Dermis blood vessel endothelial cell (primary cell): ENCODE data around the gene COMT. TPM values are rescaled to one million over a fixed set of nuclear protein-coding genes. Genes with fewer than 3 reads are reported as not detected.
A peak's percentile ranks its signal among the peaks of the same experiment; 100 is the strongest.
"Not testable (repeated sequence)": the region's sequence is repeated elsewhere in the genome, so short reads cannot be mapped to it uniquely, and the experiment has no call there.

Experiments used
- DNase-seq: peaks from one replicate; pipeline ENCODE4 v3.0.0; 2010
- total RNA-seq: library from RNA; depleted of rRNA; stranded (reverse); fragments of >200 nt; gene quantifications from 2 replicates; pipeline ENCODE4 v1.2.3, GENCODE V29; 2014

Gene COMT
- total RNA-seq, 1 donor from 2014 or later = 616 TPM

DNA sequence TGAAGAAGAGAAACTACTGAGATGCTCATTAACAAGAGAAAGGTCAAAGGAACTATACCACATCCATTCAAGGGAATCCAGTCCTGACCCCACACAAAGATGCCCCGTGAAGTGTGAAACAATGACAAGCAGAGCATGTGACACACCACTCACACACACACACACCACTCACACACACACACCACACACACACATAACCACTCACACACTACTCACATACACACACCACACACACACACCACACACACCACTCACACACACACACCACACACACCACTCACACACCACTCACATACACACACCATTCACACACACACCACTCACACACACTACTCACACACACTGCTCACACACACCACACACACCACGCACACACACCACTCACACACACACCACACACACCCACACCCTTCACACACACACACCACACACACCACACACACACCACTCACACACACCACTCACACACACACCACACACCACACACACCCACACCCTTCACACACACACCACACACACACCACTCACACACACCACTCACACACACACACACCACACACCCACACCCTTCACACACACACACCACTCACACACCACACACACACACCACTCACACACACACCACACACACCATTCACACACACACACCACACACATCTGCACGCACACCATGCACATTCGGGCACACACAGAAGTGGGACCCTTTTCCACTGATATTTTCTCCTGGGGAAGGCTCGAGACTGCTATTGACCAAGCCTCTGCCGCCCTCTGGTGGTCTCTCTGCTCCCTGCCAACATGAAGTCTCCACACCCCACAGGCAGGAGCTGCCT lies 32.0 kb upstream of the COMT start:
- DNase-seq = peak; percentile 91

DNA sequence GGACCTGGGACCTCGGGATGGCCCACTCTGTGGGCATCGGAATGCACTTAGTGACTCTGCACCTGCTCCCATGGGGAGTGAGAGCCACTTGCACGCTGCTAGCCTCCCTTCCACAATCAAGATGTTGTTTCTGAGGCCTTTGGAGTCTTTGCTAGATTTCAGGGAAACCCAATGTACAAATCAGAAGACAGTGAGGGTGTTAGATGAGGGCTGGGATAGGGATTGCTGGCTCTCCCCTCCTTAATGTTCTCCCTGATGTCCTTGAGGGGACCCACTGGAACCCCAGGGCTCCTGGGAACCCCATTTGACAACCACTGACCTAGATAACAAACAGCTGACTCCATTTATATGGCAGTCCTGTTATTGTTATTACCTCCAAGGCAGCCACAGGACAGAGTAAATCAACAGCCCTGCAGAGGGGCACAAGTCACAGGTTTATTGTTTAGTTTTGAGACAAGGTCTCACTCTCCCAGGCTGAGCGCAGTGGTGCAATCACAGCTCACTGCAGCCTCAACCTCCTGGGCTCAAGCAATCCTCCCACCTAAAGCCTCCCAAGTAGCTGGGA lies 31.3 kb upstream of the COMT start:
- DNase-seq = no peak

DNA sequence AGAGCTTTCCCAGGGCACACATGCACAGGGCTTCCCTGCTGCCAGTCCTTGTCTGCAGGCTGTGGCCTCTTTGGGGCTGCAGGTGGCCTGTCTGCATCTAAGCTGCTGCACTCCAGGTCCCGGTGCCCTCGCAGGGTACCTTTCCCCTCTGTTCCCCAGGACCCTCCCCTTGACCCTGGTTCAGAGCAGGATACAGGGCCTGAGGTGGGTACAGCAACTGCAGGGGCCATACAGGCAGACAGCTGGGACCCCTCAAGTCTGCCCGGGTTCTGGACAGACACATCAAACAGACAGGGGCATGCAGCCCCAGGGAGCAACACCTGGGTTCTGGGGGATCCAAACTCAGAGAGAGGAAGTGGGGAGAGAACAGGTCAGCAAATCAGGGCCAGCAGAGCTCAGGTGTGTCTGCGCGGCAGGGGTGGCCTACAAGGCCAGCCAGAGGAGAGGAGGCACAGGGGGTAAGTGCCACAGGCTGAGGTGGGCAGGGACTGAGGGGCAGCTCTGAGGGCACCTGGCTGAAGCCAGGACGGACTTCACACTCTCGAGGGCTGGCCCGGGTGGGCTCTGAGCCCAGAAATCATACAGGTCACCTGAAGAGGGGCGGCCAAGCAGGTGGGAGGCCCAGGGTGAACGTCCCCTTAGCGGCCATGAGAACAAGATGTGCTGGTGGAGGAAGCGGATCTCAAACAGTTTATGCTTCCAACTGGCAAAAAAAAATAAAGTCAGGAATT lies 29.9 kb upstream of the COMT start:
- DNase-seq = no peak

DNA sequence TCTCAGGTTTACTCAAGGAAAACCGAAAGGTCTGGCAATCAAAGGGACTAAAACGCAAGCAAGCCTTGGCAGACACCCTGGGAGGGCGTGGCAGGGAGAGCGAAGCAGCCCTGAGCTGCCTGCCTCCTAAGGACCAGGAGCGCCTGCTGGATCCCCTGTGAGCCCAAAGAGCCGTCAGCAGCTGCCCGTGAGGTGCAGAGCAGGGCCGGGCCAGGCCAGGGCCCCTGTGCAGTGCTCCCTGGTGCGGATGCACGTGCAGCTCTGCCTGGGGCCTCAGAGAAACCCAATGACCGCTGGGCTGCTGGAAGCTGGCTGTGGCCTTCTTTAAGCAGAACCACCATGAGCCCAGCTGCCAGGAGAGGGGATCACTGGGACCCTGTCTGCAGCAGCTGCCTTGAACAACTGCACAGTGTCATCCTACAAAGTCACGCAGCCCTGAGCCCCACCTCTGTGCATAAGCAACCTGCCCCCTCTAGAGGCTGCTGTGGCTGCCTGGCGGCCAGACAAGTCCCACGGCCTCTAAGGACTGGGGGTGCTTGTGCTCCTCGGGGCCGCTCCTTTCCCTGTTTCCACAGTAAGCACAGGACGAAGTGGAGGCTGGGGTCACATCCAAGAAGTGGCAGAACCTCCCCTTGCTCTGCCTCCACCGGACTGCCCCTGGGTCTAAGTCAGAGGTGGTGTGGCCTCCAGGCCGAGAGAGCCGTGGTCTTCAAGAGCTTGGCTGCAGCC lies 29.1 kb upstream of the COMT start:
- DNase-seq = no peak

DNA sequence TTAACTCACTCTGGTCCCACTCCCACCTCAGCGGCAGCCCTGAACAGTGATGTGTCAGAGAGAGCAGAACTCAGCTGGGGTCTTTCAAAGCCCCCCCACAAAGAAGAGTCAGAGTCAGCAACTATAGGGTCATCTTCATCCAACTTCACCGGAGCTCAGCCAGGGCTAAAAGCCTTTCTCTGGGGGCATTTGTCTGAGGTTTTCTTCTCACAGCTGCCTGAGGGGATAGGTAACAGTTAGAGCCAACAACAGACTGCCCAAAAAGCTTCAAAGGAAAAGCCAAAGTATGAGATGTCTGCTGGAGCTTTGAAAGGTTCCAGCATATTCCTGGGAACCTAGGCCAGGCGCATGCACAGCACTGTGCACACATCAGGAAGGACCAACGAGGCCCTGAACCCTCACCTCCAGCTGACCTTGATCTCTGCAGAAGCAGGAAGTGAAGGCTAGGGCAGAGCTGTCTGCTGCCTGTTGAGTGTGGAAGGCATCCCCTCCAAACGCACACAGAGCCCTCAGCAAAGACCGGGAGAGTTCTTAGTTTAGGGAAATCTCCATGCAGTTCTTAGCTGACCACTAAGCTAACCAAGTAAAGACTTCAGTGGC lies 28.1 kb upstream of the COMT start:
- no peak for DNase-seq

DNA sequence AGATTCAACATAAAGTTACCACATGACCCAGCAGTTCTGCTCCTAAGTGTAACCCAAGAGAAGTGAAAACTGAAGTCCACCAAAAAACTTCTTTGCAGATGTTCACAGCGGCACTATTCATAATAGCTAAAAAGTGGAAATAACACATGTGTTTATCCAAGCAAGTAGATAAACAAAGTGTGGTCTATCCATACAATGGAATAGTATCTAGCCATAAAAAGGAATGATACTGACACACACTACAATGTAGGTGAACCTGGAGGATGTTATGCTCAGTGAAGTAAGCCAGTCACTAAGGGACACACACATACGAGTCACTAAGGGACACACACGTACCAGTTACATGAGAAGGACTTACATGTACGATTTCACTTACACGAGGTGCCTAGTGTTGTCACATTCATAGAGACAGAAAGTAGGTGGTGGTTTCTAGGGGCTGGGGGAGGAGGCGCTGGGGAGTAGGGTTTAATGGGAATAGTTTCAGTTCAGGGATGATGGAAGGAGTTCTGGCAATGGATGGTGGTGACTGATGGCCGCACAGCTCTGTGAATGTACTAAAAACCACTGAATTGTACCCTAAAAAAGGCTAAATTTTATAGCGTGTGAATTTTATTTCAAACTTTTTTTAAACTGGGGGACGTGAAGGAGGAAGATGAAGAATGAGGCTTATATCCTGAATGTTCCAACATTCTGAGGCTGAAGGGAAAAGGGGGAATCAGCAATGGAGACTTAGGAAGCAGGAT lies 27.2 kb upstream of the COMT start:
- DNase-seq = no peak

DNA sequence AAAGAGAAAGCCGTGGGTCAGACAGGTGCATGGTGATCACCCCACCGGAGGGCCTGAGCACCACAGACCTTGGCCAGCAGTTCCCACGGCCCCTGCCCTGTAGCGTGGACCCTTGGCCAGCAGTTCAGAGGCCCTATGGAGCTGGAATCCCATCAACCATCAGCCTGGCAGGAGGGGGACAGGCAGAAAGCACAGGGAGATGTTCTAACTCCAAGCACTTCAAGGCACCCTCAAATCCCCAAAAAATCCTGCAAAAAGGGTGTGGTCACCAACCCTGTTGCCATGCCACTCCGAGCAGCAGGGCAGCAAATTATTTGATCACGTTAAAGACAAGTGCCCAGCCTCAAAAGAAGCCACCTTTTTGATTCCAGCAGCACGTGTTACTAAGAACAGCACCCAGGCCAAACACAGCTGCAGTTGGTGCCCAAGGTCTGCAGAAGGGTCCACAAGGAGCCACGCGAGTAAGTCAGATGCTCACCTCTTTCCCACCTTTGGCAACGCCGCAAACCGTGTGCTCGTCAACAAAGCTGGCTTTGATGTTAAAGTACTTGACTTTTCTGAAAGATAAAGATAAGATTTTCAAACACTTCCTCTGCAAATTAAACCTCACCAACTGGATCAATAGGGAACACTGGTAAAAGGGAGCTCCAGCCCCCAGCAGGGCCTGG lies 26.2 kb upstream of the COMT start:
- DNase-seq = no peak

DNA sequence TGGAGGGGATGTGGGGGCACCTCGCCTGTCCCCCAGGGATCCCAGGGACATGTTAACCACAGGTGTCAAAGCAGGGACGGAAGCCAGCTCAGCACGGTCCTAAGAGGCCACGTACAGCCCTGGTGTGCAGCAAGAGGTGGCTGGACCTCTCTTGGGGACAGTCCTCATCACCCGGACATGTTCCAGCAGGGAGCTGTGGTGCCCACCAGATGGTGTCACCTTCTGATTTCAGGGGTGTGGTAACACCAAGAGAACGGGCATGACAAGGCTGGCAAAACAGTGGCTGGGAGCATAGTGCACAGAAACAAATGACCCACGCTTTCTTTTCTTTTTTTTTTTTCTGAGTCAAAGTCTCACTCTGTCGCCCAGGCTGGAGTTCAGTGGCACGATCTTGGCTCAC lies 25.6 kb upstream of the COMT start:
- DNase-seq = no peak

DNA sequence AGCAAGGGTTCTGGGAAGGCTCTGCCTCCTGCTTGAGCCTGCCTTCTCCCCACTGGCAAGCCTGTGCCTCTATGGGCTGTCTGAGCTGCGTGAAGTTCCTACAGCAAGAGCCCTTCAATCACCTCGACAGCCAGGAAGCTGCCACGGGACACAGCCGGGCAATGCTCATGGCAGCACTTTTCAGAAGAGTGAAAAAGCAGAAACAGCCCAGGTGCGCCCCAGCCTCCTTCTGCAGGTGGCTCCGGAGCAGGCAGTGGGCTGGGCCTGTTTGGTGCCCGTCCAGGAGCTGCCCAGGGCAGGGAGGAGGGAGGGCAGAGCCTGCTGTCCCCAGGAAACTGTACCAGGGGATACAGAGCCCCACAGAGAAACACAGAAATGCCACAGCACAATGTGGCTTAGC lies 24.6 kb upstream of the COMT start:
- no peak for DNase-seq

DNA sequence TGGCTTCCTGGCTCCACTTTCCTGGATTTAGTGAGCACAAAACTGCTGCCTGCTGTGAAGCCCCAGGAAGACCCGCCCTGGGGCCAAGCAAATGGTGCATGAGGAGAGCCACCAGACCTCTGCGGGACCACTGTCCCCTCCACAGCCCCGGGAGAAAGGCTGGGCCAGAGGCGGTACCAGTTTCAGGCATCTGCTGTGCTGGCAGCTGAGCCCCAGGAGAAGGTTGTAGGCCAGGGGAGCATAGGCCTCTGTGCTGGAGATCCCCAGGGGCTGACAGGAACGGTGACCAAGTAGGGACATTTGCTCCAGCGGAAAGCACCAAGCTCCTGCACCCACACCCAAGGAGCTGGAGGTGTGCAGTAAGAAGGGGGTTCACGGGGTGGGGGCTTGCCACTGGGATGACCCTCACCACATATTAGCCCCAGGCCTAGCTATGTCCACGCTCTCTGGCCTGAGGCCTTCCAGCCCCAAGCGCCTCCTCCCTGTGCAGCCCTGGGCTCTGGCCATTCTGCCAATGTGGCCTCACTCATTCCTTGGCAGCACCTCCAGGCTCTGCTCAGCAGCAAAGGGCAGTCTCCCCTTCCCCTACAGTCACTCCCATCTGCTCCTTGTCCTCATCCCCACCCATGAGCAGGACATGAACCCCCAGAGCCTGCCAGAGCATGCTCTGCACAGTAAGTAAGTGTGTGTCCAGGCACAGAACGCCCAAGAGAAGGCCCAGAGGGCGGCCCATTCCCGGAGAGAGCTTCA lies 24.0 kb upstream of the COMT start:
- no peak for DNase-seq

DNA sequence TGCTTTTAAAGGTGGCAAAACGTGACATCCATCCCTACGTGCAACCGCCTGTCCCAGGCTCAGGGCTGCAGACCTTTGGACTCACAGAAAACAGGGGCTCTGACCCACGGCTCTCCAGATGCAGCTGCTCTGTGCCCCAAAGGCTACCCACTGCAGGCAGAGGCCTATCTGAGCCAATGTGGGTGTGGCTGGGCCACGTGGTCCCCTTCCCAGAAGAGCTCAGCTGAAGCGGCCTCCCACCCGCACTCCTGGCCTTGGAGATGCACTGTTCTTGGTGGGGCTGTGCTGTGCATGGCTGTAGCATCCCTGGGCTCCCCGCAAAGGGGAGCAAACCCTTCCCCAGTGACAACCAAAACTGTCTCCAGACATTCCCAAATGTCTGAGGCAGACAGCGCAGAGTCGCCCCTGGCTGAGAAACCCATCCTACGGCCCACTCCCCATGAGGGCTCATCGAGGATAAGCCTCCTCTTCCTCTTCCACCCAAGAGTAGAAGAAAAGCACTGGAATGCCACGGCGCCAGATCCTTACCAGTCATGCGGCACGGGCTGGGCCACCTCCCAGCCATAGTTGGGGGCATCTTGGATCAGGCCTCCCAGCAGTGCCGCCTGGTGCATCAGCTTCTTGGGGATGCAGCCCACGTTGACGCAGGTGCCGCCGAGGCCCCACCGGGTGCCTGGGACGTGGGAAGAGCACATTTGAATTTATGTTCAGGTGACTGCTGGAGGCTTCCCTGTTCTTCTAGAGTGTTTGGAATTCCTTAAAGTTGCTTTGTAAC lies 23.1 kb upstream of the COMT start:
- no peak for DNase-seq

DNA sequence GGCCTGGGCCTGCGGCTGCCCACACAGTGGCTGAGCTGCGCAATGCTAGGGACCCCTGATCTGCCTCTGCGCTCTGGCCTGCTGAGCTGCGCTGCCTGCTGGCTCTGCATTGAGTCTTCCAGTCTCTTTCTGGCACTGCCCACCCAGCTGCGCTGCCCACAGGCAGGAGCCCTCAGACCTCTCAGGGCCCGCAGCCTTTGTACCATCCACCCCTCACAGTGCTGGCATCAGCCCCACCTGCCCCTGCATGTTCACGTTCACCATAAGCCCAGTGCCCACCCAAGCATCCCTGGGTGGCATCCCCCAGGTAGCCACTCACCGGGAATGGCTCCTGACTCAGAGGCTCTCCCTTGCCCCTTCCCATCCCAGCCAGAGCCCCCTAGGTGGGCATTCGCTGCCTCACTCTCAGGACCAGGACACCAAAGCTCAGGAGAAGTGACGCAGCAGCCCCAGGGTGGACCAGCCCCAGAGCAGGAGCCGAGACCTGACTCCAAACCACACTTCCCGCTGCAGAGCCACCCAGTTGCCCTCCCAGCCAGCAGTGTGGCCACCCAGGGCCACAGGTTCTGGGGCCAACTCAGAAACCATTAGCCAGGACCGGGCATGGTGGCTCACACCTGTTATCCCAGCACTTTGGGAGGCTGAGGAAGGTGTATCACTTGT lies 21.7 kb upstream of the COMT start:
- no peak for DNase-seq

DNA sequence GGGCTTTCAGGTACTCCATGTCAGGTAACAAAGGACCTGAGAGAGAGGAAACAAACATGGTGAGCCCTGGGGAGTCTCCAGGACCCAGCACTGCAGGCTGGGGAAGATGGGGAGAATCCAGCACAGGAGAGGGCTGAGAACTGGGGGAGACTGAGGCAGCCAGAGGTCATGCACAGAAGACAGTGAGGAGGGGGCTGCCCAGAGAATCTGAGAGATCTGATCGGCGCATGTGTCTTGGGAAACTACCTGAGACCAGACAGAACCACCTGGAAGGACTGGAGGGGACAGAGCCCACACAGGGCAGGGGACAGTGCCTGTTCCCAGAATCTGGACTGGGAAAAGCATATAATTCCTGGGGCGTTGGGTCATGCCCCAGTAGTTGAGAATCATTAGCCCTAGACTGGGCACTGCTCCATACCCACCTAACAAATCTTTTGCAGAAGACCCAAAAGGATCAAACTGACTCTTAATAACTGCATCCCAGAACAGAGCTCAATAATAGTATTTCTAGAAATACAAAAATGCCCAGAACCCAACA lies 20.0 kb upstream of the COMT start:
- no peak for DNase-seq

DNA sequence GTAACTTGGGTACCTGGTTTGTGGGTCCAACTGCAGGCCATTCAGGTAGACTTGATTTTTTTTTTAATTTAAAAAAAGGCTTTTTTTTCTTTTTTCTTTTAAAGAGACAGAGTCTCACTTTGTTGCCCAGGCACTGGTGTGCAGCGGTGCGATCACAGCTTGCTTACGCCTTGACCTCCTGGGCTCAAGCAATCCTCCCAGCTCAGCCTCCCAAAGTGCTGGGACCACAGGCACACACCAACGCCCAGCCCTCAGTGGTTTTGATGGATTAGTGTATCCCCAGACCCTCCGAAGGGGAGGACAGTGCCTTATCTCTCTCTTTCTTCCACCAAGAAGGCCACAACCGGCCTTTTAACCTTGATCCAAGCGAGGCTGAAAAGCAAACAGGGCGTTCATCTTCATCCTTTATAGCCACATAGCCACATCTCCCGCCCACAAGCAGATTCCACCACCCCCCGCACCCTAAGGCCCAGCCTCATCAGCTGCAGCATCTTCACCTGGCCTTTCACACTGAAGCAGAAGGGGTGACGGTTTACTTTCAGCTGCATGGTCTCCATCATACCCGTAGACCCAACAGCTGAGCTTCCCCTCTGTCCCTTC lies 17.6 kb upstream of the COMT start:
- no peak for DNase-seq

DNA sequence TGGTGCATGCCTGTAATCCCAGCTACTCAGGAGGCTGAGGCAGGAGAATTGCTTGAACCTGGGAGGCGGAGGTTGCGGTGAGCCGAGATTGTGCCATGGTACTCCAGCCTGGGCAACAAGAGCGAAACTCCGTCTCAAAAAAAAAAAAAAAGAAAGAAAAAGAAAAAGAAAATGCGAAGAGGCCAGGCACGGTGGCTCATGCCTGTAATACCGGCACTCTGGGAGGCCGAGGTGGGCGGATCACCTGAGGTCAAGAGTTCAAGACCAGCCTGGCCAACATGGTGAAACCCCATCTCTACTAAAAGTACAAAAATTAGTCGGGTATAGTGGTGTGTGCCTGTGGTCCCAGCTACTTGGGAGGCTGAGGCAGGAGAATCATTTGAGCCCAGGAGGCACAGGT lies 15.5 kb upstream of the COMT start:
- not testable (repeated sequence) for DNase-seq

DNA sequence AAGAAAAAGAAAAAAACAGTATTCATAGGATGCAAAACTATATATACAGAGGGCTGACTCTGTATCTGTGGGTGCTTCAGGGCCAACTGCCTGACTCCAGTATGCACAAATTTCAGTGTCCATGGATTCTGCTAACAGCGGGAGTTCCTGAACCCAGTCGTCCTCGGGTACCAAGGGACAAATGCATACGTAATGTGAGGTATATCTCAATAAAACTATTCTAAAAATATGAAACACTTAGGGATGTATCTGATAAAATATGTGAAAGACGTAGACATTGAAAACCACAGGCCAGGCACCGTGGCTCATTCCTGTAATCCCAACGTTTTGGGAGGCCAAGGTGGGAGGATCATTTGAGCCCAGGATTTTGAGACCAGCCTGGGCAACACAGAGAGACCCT lies 13.9 kb upstream of the COMT start:
- no peak for DNase-seq

DNA sequence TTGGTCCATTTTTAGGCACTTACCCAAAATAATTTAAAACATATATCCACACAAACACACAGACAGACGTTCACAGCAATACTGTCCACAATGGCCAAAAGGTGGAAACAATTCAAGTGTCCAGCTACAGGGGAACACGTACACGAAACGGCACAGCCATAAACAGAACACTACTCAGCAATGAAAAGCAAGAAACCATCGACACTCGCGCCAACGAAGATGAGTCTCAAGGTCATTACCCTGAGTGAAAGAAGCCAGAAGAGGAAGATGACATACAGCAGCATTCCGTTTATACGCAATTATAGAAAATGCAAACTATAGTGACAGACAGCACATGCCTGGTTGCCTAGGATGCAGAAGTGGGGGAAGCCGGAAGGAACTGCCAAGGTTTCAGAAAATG lies 13.4 kb upstream of the COMT start:
- no peak for DNase-seq
